GM21529 (cell line): ENCODE data around the gene CAMK1.
A peak's percentile ranks its signal among the peaks of the same experiment; 100 is the strongest.

Source experiments
- ATAC-seq: cut with Tn5 transposase; IDR thresholded peaks from one replicate; pipeline ENCODE4 v1.9.1; 2021; ENCODE audit not compliant: unreplicated experiment

Gene CAMK1

GRCh38 chr3:9743548-9743947, 26.2 kb downstream of the CAMK1 start:
- ATAC-seq: no peak

GRCh38 chr3:9742560-9742959, 27.2 kb downstream of the CAMK1 start:
- ATAC-seq: no peak

- ATAC-seq: no peak
These were observed 30.6 kb downstream of the CAMK1 start for GRCh38 chr3:9739181-9739580.

- ATAC-seq: no peak
These were observed 32.9 kb downstream of the CAMK1 start for GRCh38 chr3:9736831-9737230.

GRCh38 chr3:9732740-9733115, 37.0 kb downstream of the CAMK1 start:
- no peak for ATAC-seq

GRCh38 chr3:9732080-9732739, 37.5 kb downstream of the CAMK1 start:
- peak; percentile 6 for ATAC-seq

GRCh38 chr3:9731206-9732079, 38.3 kb downstream of the CAMK1 start, which contains the start of gene BRPF1:
Gene BRPF1, plus strand, starts transcription at chr3:9731735. Its CDS starts 2,406 bp downstream, at chr3:9734141.
- peak; percentile 93 for ATAC-seq

- peak; percentile 44 for ATAC-seq
These were observed 39.0 kb downstream of the CAMK1 start for GRCh38 chr3:9730657-9731205.

GRCh38 chr3:9729419-9729818, 40.3 kb downstream of the CAMK1 start:
- no peak for ATAC-seq

- ATAC-seq: no peak
These were observed 42.0 kb downstream of the CAMK1 start for GRCh38 chr3:9727743-9728142.

- ATAC-seq: no peak
These were observed 42.6 kb downstream of the CAMK1 start for GRCh38 chr3:9727041-9727595.

- ATAC-seq: no peak
These were observed 43.8 kb downstream of the CAMK1 start for GRCh38 chr3:9725775-9726515.

GRCh38 chr3:9721700-9722060, 48.1 kb downstream of the CAMK1 start:
- no peak for ATAC-seq

GRCh38 chr3:9721015-9721699, 48.6 kb downstream of the CAMK1 start:
- no peak for ATAC-seq

GRCh38 chr3:9718118-9718517, 51.6 kb downstream of the CAMK1 start:
- ATAC-seq: no peak

GRCh38 chr3:9717563-9717962, 52.2 kb downstream of the CAMK1 start:
- no peak for ATAC-seq

GRCh38 chr3:9716801-9717555, 52.8 kb downstream of the CAMK1 start:
- ATAC-seq: no peak

GRCh38 chr3:9715764-9716437, 53.8 kb downstream of the CAMK1 start:
- ATAC-seq: no peak

- ATAC-seq: no peak
These were observed 54.6 kb downstream of the CAMK1 start for GRCh38 chr3:9715136-9715535.
